ENCODE data around the gene NFIB.

DNA sequence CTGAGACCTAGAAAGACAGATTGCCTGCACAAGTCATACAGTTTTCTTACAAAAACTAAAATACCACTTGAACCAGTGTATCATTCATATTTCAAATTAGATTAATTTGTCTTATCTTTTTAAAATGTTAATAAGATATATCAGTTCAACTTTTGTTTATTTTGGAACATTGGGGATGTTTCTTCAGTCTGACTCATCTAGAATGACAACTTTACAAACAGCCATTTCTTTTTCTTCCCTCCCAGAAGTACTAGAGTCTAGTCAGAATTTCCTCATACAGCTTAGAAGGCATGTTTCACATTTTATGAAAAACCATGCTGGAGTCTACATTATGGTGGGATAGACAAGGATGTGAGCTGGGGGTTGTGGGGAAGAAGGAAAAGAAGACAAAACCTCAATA lies 262.5 kb downstream of the NFIB start:
- TF ChIP-seq EZH2 (IDR thresholded peaks at IDR 0.05; ENCODE audit: insufficient read depth, low read length), result no peak
- no peak for TF ChIP-seq CTCF (IDR thresholded peaks at IDR 0.05; ENCODE audit: insufficient read depth, low read depth, low read length)
